ENCODE results near the gene FBXW11.
"Not testable (repeated sequence)": the region's sequence is repeated elsewhere in the genome, so short reads cannot be mapped to it uniquely, and the experiment has no call there.

FBXW11 gene

DNA sequence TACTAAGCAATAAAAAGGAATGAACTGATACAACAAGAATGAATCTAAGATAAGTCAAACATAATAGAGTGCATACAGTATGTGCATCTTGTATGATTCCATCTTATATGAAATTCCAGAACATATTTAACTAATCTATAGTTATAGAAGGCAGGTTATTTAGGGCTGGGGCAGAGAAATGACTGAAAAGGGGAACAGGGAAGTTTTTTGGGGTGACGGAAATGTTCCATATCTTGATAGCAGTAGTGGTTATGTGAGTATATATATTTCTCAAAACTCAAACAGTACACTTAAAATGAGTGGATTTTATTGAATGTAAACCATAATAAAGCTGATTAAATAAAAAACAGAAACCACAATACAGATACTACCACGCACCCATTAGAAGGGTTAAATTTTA, 24.6 kb downstream of the FBXW11 start:
- DNase-seq (ENCODE audit: low spot score), result no peak

DNA sequence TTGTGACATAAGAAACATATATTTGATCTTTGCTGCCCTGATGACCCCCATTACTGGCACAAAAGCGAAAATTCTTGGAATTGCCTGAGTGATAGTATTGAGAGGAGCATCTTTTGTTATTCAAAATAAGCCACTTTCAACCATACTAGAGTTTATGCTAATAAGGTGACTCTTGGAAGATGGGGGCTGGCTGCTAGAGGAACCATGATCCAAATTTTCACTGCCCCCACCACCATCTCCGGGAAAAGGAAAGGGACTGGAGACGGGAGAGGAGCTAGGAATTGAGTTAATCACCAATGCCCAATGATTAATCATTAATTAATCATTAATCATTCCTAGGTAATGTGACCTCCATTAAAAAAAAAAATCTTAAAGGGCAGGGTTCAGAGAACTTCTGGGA, 25.6 kb downstream of the FBXW11 start:
- DNase-seq (ENCODE audit: low spot score), result peak; percentile 14

DNA sequence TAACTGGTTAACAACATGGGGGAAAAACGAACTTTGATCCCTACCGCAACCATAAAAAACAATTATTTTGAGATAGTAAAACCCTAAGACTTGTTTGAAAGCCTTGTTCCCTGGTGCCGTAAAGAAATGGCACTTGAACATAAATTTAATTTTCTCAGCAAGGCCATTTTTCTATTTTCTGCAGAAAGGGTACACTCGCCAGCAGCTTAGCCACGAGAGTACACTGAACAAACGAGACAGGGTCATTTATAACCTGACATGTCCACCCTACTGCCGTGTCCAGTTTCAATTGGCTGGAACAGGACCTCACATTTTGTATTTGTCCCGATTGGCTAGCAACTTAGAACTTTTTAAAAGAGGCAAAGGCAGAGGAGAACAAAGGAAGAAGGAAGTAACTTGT, 26.8 kb downstream of the FBXW11 start:
- no peak for DNase-seq (ENCODE audit: low spot score)

DNA sequence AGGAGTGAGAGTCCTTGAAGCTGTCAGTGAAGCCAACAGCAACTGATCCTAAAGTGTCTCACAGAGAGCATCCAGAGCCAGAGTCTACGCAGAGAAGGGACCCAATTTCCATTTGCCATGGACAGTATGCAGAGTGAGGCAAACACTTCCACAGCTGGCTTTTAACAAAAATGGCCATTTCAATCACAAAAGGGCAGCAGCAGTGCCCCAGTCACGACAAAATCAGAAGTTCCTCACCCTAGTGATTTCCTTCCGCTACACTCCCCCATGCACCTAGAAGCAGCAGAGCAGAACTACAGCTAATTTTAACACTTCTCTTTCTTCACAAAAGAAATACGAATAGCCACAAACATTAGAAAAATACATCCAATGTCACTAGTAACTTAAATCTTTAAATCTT, 27.9 kb downstream of the FBXW11 start:
- no peak for DNase-seq (ENCODE audit: low spot score)

DNA sequence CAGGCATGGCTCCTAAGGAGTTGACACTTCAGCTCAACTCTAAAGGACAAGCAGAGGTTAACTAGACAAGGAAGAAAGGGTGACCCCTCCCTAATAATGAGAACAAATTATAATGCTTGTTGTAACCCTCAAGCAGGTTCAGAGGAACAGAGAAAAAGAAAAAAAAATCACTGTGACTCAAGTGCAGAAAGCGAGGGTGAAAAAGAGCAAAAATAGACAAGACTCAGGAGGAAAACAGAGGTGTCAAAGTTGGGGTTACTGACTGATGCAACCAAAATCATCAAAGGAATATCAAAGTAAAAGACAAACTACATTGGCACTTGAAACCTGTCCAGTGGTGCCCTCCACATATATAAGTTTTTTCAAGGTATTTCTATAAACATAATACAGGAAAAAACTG, 28.4 kb downstream of the FBXW11 start:
- no peak for DNase-seq (ENCODE audit: low spot score)

DNA sequence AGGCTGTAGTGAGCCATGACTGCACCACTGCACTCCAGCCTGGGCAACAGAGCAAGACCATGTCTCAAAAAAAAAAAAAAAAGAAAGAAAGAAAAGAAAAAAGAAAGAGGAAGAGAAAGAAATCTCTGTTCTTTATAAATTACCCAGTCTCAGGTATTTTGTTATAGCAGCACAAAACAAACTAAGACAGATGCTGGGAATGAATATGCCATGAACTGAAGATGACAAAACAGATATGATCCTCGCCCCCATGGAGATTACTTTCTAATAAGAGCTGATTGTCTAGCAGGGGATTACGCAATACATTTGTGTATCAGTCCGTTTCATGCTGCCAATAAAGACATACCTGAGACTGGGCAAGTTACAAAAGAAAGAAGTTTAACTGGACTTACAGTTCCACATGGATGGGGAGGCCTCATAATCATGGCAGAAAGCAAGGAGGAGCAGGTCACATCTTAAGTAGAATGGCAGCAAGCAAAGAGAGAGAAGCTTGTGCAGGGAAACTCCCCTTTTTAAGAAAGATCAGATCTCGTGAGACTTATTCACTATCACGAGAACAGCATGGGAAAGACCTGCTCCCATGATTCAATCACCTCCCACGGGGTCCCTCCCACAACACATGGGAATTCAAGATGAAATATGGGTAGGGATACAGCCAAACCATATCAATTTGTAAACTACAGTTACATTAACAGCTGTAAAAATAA, 29.0 kb downstream of the FBXW11 start:
- not testable (repeated sequence) for DNase-seq (ENCODE audit: low spot score)

DNA sequence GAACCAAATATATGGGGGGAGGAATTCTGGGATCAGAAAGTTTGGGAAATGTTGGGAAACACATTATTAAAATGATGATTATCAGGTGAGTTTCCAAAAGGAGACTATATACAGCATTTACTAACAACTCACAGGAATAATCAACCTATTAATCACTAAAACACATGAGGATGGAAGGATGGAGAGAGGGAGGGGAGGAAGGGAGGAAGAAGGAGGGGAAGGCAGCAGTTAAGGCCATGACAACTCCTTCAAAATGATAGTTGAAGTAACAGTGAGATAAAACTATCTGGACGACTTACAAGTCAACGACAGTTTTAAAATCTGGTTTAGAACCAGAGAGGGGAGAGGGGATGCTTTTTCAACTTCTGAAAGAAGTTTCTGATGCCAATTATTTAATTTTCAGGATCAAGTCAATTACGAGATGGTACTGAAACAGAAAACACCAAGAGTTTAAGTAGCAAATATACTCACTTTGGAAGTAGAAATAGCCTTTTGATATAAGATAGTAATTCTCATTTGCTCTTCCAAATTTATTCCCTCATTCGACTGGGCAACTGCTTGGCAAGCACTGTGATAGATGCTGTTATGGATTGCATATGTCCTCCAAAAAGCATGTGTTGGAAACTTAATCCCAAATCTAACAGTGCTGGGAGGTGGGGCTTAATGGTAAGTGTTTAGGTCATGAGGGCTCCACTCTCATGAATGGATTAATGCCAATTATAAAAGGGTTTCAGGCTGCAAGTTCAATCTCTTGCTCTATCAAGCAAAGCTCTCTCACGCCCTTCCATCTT, 30.4 kb downstream of the FBXW11 start:
- no peak for DNase-seq (ENCODE audit: low spot score)

DNA sequence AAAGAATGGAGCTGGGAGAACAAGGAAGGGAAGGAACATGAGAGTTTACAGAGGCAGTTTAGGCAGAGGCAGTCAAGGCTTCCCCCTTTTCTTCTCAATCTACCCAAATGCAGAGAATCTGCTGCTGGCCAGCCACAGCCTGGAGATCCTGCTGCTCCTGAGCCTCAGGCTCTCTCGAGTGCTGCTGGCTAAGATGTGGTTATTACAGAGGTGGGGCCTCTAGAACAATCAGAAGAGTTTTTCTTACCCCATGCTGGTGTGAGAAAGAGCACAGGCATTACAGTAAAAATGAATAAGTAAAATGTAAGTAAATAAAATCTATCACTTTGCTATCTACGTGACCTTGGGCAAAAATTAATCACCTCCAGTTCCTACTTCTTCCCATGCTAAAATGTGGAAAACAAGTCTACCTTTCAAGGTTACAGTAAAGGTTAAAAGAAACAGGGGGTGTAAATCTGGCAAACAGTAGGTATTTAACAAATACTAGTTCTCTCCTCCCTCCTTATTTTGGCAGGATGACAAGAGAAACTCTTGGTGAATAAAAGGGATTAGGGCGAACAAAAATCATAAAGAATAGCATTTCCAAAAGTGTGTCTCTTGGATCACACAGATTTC, 31.1 kb downstream of the FBXW11 start:
- peak; percentile 28 for DNase-seq (ENCODE audit: low spot score)

DNA sequence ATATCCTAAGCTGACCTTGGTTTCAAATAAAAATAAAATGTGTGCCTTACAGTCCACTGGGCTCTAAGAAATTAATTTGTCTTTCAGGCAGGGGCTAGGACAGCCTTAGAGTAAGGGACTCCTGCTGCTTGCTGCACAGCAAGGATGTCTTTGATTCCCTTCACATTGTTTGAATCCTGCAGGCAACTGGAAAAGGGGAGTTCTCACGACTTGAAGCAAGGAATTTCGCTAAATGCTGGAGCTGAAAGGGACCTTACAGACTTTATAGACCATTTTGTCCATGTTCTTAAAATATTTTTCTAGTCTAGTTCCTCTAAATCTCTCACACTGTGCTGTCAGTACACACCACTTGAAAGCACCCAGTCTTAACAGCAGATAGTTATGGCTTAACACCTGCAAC, 35.6 kb downstream of the FBXW11 start:
- no peak for DNase-seq (ENCODE audit: low spot score)

DNA sequence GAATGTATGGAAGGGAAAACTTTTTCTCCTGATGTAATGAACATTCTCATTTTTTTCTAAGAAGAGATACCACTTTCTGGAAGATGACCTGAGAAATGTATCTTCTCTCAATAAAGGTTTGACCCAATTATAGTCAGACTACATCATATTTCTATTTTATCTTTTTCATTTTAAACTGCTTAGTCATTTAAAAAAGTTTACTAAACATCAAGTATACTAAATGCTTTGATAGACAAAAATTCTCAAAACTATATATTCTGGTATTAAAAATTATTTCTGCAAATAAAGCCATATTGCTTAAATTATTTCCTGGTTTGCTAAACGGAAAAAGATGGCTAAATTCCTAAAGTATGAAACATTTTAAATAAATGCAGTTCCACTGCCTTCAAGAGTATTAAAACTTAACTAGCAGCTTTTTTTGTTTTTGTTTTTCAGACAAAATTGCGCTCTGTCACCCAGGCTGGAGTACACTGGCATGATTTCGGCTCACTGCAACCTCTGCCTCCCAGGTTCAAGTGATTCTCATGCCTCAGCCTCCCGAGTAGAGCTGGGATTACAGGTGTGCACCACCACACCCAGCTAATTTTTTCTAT, 37.1 kb downstream of the FBXW11 start:
- no peak for DNase-seq (ENCODE audit: low spot score)

DNA sequence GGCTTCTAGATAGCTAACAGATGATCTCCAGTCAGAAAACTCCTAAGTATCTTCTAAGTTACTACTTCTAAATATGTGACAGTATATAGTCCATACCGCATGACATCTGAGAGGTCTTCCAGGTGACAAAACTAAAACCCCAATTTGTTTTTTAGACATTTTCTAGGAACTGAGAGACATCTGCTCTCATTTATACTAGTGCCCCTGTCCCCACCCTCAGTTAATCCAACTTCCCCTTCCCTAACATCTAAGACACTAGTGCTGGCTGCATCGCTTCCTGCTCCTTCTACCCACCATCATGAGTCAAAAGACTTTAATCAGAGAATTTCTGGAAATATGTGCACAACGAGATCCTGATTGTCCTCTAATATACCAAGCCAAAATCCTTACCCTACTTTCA, 37.9 kb downstream of the FBXW11 start:
- DNase-seq (ENCODE audit: low spot score), result no peak

DNA sequence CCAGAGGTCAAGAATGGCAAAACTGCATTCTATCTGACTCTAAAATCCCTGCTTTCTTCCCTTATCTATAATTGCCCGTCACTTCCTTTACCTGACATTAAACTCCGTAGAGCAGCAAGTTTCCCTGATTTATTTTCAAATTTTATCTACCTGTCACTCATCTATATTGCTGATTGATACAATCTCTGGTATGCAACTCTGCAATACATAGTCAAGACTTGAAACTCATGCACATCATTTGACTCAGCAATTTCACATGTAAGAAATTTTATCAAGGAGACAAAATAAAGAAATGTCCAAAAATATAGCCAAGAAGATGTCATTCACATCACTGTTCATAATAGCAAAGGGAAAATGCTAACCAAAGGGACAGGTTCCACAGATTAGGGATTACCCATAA, 39.5 kb downstream of the FBXW11 start:
- DNase-seq (ENCODE audit: low spot score), result no peak

DNA sequence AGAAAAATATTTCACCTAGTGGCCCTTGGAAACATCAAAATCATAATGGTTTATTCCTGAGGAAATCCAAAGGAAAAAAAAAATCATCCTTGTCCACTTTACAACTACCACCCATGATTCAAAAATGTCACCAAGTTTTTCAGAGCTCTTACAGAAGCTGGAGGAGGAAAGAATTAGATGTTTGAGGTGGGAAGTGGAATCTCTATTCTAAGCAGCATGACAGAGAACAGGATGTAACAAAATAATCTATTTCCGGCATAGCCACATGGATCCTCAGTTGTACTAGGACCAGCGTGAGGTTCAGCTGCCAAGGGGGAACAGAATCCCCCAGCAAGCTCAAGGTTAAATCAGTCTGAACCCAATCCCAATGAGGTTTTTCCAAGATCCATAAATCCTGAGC, 40.2 kb downstream of the FBXW11 start:
- no peak for DNase-seq (ENCODE audit: low spot score)

DNA sequence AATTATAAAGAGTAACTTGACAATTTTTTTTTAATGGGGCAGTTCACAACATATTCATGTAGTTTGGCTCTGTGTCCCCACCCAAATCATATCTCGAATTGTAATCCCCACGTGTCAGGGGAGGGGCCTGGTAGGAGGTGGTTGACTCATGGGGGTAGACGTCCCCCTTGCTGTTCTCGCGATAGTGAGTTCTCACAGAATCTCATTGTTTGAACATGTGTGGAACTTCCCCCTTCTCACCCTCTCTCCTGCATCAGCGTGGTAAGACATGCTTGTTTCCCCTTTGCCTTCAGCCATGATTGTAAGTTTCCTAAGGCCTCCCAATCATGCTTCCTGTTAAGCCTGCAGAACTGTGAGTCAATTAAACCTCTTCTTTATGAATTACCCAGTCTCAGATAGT, 40.7 kb downstream of the FBXW11 start:
- no peak for DNase-seq (ENCODE audit: low spot score)

DNA sequence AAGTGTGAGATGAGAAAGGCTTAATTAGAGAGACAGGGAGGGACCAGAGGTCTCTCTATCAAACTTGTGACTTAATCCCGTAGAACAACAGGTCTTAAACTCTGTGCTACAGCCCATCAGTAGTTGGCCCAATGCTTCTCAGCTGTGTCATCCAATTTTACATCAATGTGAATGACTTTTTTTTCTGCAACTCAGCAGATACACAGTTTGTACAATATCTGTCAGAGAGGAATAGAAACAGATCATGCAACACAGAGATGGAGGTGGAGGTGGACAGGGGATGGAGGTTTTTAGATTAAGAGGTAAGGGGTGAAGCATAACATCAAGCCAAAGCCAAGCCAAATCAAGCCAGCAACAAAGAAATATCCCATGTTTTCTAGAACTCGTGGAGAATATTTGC, 43.0 kb downstream of the FBXW11 start:
- no peak for DNase-seq (ENCODE audit: low spot score)

DNA sequence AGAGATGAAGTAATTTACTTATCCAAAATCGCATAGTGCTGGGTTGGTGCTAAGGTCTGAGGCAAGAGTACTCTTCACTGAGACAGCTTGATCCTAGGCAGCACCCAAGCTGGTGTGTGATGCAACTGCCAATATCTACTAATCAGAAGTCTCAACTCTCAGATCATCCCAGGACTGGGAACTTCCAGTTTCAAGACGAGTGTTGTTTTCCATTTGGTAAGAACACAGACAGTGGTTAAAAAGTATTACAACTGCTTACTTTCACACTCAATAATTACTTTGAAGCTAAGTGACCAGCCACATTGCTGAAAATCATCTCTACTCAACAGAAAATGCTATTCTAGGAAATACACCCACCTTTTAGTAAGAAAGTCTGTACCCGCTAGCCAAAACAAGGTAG, 45.3 kb downstream of the FBXW11 start:
- DNase-seq (ENCODE audit: low spot score), result no peak

DNA sequence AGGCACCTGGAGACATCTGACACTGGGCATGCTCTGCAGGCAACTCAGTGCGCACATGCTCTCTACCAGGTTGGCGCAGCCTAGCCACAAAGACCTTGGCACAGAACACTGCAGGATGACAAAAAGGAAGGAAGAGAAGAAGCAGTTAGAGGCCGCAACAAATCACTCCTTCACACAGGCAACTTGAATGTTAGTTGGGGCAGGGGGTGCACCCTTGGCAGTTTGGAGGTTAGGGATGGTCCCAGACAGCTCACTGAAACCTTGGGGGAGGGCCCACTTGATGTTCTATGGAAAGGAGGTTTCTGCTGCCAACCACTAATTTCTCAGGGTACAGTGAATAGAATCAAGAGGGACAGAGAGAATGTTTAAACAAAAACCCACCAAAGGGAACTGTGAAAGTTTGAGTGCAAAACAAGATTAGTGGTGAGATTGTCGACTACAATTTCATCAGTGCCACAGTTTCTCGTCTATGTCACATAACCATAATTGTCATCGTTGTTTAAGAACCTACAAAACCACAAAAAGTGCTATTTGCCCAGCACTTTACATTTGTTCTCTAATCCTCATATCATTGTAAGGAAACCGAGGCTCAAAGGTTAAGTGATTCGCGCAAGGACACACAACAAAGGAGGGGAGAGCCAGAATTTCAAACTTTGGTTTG, 48.7 kb downstream of the FBXW11 start:
- no peak for DNase-seq (ENCODE audit: low spot score)

DNA sequence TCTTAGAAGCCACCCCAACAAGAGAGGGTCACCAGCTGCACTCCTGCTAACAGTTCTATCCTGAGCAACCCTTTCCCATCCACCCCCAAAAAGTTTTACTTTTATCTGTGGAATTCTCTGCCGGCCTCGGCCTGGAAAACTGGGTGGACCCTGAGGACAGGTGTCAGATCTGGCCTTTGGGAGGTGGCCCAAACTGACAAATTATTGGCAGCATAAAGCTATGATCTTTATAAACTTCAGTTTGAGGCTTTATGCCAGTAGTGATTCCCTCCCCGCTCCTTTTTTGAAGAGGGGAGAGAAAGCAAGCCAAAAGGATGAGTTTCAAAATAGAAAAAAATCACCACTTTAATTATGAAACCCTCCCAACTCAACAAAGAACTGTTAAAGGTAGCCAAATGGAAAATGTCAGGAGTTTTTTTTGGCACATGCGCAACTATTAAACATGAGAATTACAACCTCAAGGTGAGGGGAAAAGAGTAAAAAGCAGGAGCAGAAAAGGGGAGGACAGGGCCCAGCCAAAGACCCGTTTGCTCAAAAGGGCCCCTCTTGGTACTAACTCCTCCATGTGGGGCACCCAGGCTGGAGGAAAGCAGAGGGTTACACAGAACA, 49.4 kb downstream of the FBXW11 start:
- DNase-seq (ENCODE audit: low spot score), result no peak

DNA sequence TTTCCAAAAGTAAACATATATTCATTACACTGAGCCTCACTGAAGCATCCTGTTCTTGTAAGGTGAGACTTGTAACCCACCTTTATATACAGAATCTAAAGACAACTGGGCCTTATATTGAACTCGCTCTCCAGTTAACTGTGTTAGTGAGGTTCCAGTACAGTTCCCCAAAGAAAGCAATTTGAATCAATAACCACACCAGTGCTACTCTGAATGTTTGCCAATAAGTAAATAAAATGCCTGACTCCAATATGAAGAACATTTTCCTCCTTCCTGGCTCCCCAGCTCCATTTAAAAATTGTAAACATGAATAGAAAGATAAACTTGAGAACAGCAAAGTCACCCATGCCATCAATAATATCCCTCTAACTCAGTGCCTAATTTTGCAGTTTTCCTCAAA, 50.1 kb downstream of the FBXW11 start:
- DNase-seq (ENCODE audit: low spot score), result no peak

DNA sequence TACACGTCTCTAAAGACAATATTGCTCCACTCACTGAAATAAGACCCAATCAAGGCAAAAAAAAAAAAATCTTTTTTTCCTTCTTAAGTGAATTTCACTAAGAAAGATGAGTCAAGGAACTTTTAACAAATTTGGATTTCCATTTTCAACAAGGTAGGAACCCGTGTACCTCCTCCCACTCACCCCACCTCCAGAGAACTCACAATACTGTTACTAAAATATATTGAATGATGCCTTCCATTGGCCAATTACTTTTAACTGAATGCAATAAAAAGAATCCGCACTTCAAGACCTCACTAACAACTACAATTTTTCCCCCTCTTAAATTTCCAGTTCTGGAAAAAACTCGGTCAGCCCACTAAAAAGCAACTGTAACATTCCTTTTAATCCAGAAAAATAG, 50.7 kb downstream of the FBXW11 start:
- no peak for DNase-seq (ENCODE audit: low spot score)

DNA sequence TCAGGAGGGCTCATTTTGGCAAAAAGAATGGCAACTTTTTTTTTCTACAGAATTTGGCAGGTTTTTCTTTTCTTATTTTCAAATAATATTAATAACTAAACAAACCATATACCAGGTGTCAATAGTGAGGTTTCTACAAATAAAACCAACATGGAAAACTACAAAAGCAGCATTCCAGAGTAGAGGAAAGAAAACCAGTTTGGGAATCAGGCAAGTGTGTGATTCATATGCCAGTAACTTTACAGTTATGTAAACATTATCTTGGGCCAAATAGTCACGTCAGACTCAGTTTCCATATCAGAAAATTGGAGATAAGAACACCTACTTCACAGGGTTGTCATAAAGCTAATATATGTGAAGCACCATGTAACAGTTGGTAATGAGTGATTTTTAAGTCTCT, 51.7 kb downstream of the FBXW11 start:
- DNase-seq (ENCODE audit: low spot score), result no peak

Measured in iPS-NIHi11 (cell line).